ENCODE results near the gene MAD1L1.
A peak's percentile ranks its signal among the peaks of the same experiment; 100 is the strongest.
"Not testable (repeated sequence)": the region's sequence is repeated elsewhere in the genome, so short reads cannot be mapped to it uniquely, and the experiment has no call there.

Gene MAD1L1

DNA sequence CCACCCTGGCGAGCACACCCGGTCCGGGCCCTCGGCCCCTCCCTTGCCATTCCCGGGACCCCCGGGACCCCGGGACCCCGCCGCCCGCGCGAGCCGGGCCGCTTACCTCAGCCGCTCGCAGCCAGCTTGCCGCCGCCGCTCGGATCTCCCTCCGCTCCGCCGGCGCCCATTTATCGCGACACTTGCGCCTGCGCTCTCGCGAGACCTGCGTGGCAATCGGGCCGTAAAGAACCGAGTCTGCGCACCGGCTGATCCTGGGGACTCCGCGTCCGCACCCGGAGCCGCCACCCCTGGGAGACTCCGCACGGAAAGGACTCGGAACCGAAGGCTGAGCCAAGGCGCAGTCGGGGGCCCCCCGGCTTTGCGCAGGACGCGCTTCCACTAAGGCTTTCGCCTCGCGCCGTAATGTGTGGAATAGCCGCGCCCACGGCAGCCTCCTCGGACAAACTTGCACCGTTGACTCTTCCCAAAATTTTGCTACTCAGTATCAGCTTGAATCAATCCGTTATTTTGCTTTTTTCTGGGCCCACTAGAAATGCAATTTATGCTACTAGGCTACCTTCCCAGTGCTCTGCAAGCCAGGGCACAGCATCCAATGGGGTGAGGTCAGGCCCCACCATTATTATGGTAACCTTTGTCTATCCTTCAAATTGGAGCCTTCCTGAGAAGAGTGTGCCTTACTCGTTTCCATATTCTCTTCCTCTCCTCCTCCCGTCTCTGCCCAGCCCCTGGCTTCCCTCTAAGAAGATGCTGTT is at the start of gene MAD1L1:
MAD1L1 (minus strand) TSS at position 180 of the 755 bp plus-strand sequence. CDS start 2,812 bp downstream, outside the sequence.
- peak; percentile 84 for DNase-seq

DNA sequence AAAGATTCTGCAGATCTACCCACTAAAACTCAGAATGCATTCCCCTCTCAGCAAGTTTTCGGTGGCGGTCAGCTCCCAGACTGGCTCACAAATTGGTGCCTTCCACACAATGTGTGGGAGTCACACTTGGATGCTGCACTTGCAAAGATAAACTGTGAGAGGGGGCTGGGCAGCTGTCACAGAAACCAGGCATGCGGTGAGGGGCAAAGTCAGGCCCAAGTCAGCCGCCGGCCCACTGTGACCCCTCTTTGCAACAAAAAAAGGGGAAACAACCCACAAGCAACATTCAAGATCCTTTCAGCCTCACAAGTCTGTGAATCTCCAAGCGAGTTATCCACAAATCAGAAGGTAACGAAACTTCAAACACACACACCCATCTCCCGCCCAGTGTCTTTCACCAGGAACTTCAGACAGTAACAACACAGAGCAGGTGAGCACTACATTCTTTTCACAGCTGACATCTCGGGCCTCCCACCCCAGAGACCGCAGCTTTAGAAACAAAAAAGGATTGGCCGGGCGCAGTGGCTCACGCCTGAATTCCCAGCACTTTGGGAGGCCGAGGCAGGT is 49.5 kb upstream of the MAD1L1 start:
- DNase-seq, result no peak

DNA sequence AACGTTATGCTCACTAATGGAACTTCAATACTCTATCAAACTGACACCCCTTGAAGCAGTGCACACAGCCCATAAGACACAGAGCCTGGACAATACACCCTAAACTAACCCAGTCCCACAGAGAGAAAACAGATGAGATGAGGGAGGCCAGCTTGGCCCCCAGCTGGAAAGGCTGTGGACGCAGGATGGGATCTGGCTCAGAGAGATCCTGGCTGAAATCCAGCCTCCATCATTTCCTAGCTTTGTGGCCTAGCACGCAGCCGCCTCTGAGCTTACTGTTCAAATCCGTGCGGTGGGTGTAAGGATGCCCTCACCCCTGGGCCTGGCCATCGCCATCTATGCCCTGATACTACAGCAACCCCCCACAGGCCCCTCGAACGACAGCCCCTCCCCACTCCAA is 48.8 kb upstream of the MAD1L1 start:
- no peak for DNase-seq

DNA sequence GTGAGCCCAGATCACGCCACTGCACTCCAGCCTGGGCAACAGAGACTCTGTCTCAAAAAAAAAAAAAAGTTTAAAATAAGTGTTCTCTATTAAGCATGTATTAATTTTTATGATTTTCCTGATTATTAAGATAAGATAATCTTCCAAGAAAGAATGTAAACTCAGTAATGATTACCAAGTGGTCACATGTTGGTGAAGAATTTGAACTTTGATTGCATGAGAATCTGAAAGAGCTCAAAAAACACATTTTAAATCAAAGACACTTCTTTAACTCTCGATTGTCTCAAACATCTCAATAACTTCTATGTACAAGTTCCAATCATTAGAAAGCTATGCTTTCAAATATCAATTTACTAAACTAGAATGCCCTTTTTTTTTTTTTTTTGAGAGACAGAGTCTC is 47.7 kb upstream of the MAD1L1 start:
- DNase-seq, result no peak

DNA sequence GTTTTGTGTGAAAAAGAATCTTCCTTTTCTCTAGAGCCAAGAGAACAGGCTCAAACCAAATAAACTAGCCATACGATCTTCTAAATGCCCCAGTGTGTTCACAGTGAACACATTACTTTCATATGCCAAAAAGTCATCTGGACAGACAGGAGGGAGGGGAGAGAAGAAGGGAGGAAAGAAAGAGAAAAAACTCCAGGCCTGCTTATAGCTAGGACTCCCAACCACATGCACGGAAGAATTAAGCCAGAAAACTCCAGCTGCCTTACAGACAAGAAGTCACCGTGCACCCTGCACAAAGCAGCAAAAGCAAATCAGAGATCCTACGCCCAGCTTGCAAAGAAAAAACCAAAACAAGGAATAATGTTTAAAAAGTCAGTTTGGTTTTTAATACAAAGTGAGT is 47.2 kb upstream of the MAD1L1 start:
- DNase-seq, result no peak

DNA sequence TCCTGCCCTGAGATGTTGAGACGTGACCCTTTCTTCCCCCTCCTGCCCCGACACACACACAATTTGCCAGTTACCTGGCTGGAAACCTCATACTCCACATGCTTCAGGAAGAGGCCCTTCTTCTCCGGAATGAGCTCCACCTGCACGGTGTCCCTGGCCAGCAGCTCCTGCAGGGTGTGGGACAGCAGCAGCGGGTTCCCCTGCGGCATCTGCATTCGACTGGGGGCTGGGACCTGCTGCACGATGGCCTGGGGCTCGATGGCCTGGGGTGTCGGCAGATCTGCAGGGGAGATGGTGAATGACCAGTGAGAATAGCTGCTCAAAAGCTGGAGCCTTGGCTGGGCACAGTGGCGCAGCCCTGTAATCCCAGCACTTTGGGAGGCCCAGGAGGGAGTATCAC is 45.3 kb upstream of the MAD1L1 start:
- no peak for DNase-seq

DNA sequence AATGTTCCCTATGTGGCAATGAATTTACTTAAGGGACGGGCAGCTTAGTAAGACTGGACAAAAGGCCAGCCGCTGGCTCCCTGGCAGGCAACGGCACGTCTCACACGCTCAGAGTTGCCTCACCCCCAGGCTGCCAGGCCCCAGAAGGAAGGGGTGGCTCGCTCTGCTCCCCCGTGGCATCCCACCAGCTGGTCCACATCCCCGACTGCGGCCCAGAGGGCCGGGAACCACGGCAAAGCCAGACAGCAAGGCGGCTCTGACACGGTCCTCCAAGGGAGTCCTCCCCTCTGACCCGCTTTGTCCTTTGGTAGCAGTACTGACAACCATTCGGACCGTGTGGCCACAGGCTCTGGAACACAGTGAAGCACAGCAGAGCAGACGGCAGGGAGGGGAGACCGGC is 43.4 kb upstream of the MAD1L1 start:
- DNase-seq, result no peak

DNA sequence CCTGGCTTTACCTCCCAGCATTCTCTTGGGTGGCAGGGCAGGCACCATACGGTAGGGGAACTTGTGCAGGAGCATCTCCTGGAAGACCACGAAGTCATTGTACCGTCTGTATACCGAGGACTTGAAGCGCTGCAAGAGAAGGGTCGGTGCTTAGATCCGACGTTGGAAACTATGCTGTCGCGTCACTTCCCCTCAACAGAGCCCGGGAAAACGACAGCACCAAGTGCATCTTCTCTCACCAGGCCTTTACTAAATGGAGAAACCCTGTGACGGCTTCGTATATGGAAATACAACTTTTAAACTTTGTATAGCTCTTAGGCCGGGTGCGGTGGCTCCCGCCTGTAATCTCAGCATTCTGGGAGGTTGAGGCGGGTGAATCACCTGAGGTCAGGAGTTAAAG is 42.4 kb upstream of the MAD1L1 start:
- DNase-seq, result no peak

DNA sequence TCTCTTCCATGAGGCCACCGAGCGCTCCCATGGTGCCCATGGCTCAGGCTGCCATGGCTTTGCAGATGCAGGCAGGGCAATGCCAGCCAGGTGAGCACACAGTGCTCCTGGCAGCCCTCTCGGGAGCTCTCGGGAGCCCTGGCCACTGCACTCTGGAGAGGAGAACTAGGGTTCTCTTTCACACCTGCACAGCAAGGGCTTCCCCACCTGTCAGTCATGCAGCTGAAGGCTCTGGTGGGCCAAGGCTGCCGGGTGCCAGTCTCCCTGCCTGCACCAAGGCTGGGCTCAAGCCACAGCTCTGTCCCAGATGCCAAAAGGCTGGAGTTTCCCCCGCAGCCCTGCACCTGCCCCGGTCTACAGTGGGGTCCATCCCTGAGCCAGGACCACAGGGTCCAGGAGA is 41.9 kb upstream of the MAD1L1 start:
- DNase-seq, result no peak

DNA sequence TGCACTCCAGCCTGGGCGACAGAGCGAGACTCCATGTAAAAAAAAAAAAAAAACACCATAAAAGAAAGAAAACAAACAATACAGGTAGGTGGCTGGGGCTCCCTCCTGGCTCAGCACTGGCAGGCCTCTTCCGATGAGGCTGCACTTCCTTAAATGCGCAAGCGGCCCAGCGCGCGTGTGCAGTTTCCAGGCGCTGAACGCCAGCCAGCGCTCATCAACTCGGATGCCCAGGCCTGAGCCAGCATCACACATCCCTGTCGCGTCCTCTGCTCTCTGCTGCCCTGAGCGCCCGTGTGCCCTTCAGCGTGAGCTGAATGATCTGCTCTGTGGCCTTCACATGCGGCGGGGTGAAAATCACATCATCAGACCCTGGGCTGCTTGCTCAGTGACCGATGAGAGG is 41.1 kb upstream of the MAD1L1 start:
- no peak for DNase-seq

DNA sequence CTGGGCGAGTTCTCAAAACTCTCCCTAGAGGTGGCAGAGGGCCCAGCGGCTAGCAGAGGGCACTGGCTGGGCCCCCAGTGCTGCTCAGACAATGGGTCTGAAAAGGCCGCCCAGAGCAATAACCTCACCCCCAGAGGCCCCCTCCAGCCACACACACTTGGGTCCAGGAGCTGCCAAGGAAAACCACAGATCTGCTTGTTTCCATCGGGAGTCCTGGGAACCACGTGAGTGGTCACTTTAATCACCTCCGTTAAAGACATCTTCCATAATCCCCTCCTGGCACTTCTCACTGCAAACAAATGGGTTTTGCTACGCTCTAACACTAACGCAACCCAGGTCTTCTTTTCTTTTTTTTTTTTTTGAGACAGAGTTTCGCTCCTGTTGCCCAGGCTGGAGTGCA is 39.3 kb upstream of the MAD1L1 start:
- DNase-seq, result no peak

DNA sequence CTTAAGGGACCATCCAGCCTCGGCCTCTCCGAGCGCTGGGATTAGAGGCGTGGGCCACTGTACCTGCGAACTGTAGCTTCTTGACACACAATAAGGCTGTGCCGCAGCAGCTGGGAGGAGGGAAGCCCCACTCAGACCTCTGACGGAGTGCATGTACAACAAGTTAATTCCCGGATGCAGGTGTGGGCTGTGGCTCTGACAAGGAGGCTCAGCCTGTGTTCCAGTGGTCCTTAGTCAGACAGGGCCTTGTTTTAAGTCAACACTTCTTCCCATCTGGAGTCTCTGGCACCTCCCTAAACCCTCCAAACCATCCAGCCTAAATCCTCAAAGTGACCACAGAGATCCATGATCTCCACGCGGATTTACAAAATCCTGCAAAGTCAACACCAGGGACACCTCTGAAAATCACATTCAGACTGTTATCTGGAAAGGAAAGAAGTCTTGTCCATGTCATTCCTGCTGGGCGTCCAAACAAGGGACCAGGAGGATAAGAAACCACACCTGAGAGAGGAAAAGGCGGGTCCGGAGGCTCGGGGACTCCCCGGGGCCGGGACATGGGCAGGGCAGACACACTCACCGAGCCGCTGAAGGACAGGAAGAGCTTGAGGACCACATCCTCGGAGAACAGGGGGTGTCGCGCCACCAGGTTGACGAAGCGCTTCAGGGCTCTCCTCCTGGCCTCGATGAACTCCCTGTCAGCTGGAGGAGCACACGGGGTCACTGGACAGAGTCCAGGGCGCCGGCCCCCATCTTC is 38.7 kb upstream of the MAD1L1 start:
- no peak for DNase-seq

DNA sequence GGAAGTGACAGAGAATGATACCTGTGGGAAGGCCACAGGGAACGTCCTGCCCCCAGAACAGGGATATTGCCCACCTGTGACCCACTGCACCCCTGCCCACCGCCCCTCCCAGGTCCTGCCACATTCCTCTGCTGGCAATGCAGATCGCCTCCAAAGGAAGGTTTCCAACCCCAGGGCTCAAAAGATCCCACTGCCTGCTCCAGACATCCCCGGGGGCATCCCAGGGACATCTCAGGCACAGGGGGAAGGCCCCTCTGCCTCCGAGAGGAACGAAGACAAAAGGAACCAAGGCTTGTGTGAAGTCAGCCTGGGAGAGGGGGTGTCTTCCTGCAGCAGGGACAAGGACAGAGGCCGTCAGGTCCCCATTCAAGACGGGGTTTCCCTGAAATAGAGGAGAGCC is 37.8 kb upstream of the MAD1L1 start:
- no peak for DNase-seq

DNA sequence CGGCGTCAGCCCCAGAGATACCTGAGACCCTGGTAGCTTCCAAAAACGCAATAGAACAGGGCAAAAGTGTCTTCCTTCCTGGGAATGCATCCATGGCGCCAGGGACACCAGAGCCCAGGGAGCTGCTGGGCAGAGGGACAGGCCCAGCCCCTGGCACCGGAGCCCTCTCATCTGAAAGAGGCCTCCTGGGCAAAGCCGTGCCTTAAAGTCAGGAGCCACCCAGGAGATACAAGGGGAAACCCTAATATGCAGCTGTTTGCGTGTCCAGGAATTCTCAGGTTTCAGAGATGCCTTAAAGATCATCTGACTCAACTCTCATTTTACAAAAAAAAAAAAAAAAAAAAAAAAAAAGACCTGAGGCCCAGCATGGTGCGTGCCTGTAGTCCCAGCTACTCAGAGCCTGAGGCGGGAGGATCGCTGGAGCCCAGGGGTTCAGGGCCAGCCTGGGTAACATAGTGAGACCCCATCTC is 37.3 kb upstream of the MAD1L1 start:
- no peak for DNase-seq

DNA sequence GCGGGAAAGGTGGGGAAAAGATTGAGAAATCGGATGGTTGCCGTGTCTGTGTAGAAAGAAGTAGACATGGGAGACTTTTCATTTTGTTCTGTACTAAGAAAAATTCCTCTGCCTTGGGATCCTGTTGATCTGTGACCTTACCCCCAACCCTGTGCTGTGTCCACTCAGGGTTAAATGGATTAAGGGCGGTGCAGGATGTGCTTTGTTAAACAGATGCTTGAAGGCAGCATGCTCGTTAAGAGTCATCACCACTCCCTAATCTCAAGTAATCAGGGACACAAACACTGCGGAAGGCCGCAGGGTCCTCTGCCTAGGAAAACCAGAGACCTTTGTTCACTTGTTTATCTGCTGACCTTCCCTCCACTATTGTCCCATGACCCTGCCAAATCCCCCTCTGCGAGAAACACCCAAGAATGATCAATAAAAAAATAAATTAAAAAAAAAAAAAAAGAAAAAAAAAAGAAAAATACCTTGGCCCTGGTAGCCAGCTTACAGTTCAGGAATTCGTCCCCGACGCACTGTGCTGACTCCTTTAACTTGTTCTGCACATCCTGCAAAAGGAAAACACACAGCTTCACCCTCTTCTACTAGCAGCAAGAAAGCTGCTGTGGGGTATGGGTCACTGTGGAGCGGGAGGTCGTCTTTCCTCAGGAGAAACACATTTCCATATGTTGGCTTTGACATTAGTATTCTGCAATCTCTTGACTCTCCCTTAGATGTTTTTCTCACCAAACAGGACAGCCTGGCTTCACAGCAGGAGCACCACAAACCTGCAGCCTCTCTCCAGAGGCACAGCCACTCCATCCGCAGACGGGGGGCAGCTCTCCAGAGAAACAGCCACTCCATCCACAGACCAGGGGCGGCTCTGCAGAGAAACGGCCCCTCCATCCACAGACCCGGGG is 36.6 kb upstream of the MAD1L1 start:
- DNase-seq, result not testable (repeated sequence)

DNA sequence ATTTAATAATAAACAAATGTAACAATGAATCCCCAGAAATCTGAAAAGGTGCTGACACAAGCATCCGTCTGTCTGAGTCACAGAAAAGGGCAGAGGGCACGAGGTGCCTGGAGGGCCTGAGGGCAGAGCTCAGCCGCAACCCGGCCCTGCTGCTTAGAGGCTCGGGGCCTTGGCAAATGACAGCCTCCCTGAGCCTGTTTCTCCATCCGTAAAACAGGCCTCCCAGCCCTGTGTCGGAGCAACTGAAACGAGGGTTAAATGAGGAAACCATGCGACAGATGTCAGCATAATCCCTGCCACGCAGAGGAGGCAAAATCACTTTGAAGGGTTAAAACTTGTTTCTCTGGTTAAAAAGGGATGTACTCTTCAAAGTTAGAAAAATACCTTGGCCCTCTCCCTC is 34.2 kb upstream of the MAD1L1 start:
- DNase-seq, result no peak

DNA sequence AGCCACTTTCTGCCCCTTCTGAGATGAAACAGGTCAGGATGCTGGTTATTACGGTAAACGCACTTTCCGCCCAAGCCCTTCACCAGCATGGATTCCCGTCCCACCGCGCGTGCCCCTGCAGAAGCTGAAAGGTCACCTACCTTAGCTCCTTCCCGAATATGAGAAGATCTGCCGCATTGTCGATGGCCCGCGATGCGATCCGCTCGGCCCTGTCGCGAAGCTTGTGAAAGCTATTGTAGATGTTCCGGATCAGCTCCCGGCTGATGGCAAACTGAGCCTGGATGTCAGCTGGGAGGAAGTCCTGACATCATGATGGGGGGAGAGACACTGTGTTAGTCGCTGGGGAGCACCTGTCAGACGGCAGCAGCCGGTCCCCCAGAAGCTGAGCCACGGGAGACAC is 31.4 kb upstream of the MAD1L1 start:
- no peak for DNase-seq

DNA sequence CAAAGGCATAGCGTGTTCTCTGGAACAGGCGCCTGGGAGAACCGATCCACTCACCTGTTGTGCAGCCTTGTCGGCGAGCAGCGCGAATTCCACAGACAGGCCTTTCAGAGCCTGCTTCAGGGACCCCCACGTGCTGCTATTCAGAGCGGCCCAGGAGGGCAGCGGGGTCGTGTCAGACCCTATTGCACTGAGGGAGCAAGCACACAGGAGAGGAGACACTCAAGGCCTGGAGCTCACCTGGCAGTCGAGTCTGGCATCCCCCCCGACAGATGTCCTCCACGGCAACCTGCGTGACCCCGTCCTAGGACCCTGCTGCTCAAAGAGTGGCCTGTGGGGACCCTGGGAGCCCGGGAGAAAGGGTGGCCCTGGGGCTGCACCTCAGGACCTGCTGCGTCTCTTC is 30.4 kb upstream of the MAD1L1 start:
- no peak for DNase-seq

DNA sequence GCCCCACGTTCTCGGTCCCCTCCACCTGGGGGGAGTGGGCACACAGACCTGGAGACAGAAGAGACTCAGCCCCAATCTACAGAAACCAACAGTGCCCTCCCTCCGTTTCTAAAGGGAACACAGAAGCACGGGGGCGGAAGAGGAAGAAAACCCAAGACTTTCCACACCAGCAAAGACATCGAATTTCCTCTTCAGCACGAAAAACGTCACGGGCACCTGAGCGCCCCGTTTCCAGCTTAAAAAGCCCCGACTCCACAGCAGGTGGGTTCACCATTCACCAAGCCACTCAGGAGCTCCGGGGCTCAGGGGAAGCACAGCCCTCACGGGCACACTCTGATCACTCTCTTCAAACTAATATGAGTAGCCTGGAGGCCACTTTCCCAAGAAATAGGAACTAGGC is 28.9 kb upstream of the MAD1L1 start:
- DNase-seq, result no peak

DNA sequence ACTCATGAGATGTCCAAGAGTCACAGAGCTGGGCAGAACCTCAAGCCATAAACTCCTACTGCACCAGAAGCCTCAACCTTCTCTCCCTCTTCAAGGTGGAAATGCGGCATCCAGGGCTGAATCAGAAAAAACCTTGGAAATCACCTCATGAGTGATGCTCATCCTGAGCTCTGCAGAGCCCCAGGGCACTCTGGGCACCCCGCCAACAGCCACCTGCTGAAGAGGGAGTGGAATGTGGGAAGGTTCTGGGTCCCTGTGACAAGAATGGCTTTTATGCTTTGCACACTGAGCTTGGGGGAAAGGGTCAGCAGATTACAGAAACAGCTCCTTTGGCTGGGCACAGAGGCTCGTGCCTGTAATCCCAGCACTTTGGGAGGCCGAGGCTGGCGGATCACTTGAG is 28.1 kb upstream of the MAD1L1 start:
- peak; percentile 92 for DNase-seq

DNA sequence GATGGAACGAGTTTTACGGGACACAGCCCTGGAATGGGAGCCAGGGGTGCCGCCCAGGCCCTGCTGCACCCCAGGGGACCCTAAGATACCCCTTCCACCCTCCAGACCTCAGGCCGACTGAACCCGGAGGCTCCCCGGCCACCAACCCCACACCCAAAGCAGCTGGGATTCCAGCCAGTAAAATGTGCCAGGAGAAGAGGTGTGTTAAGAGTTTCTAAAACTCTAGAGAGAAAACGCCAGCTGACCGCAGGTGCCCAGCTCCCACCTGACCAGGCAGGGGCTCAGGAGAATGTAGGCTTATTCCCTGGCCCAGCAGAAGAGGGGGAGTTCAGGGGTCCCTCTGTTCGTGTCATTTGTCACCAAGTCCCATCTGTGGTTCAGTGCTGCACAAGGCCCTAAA is 26.7 kb upstream of the MAD1L1 start:
- DNase-seq, result no peak

DNA sequence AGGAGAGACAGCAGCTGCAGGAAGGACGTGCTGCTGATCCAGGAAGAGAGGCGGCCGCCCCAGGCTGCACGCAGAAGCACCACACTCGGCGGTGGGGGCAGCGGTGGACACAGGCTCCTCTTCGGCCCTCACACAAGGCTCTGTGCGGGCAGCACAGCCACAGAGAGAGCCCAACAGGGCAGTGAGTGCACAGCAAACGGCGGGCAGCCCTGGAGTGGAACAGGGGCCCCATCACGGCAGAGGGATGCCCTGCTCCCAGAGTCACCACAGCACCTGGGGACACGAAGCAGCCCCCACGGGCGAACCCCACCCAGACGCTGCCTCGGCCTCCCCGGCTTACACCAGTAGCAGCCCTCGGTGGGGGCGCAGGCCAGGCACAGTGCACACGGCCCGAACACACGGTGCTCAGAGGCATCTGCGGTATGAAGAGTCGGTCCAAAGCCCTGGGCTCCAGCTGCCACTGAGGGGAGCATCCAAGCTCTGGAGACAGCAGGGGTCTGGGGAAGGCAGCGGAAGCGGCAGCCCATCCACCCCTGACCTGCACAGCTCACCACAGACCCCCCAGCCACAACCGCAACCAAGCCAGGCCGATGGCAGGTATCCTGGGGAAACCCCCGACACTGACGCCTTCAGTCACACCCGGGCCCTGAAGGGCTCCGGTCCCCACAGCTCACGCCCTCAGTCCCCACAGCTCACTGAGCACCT is 26.1 kb upstream of the MAD1L1 start:
- DNase-seq, result no peak
